Measurements from ENCODE around the gene ADAM12. TPM values are rescaled to one million over a fixed set of nuclear protein-coding genes. Genes with fewer than 3 reads are reported as not detected.

The ADAM12 gene
- total and polyA plus RNA-seq, 10 of the 15 experiments (the other 5 are each of a cell fraction or from before 2014, with no cell fraction given), result under 0.01 to 0.62 (median 0.04) TPM; not detected in 5

DNA sequence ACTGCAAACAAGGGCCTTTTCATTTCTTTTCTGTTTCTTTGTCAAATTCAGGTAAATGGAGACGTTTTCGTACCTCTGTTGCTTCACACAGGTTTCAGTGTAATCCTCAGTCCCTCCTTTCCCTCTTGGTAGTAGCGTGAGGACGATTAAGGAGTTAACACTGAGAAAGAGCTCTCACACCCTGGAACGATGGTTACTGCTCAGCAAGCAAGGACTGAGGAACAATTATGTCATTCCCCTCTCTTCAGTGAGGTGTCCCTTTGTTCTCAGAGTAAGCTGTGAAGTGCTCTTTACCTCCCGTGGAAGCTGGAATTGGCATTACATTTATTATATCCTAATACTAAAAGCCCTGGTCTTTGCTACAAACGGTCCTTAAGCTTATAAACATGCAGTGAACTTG lies 396.0 kb downstream of the ADAM12 start:
- no peaks in the 10 kb centered on the region for H3K79me2 ChIP-seq (ENCODE audit: control insufficient read depth, insufficient read depth, low read length)
- ATAC-seq (no peak), FAIRE-seq (no peak), DNase-seq (ENCODE audit: low read depth, low spot score) (no peak)
- 18% methylated on average over 7 of the region's 7 CpGs for WGBS (ENCODE audit: insufficient coverage, insufficient replicate concordance, low lambda C conversion rate, missing lambda C conversion rate)
- no peaks in the 10 kb centered on the region for H3K4me1 ChIP-seq (ENCODE audit: control insufficient read depth, insufficient read depth, low read length)
- H3K4me3 ChIP-seq, result no peak overlapping the region
- no peaks in the 10 kb centered on the region; the same call in 2 of the 3 replicates for H3K9me3 ChIP-seq (replicated peaks; ENCODE audit: control insufficient read depth, insufficient read depth, low read length)
- H3K36me3 ChIP-seq (ENCODE audit: control insufficient read depth in 2 of 2, insufficient read depth in 2 of 2, low read length in 1 of 2), result no peaks in the 10 kb centered on the region
- intact Hi-C loops (cut with micrococcal nuclease; ENCODE audit: unreplicated experiment) (no loop called here), in situ Hi-C loops (cut with MboI) (no loop called here)
- ChIA-PET RAD21 (ENCODE audit: unreplicated experiment) (no interaction called here), POLR2A (interaction anchor here (0.5 kb wide), 1 partner anchor 46 kb away, joined by 5 read pairs; no protein-coding TSS in a partner anchor), CTCF (interaction anchor here (1.0 kb wide), 1 partner anchor 191 kb away, joined by 3 read pairs; no protein-coding TSS in a partner anchor), SMC1A (ENCODE audit: uncharacterized antibody, unreplicated experiment) (interaction anchor here (1.0 to 1.1 kb wide), 2 partner anchors 10 to 16 kb away, joined by 3 to 4 read pairs; no protein-coding TSS in a partner anchor)
- no TSS peak for BruUV-seq (replicated peaks)
- no peak overlapping the region for H2AFZ ChIP-seq (ENCODE audit: control insufficient read depth, low read depth, low read length)
- no peak for TF ChIP-seq ATF7 (IDR thresholded peaks at IDR 0.05; ENCODE audit: low read depth)
- TF ChIP-seq SUZ12 (IDR thresholded peaks at IDR 0.05; ENCODE audit: unreplicated experiment), result no peak
- no peak for TF ChIP-seq RFX5 (IDR thresholded peaks at IDR 0.05; ENCODE audit: low read depth, low read length)
- H4K20me1 ChIP-seq (ENCODE audit: control insufficient read depth, insufficient read depth), result no peaks in the 10 kb centered on the region
- no peak overlapping the region for H3K27ac ChIP-seq (ENCODE audit: control insufficient read depth, insufficient read depth)
- H3K4me2 ChIP-seq (ENCODE audit: control insufficient read depth, insufficient read depth), result no peak overlapping the region
- H3K9ac ChIP-seq (ENCODE audit: control insufficient read depth, insufficient read depth, low read length), result no peak overlapping the region
- no peaks in the 10 kb centered on the region for H3K27me3 ChIP-seq (replicated peaks in 1 of 2; ENCODE audit: control insufficient read depth in 2 of 2, insufficient read depth in 2 of 2, low read length in 1 of 2)

DNA sequence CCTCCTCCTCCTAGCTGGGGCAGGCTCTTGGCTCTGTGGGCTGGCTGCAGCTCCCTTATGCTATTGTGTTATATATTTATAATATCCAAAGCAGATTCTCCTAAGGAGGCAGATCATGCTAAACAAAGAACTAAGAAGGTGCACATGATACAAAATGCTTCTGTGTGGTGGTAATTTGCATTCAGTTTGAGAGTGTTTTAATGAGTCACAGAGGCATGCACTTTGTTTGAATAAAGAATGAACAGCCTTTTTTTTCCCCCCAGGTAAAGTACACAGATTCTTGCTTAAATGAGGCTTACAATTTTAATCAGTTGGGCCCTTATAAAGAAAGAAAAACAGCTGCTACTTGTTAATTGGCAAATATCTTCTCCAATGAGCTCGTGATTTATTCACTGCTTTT lies 396.9 kb downstream of the ADAM12 start:
- in situ Hi-C loops (cut with MboI), result no loop called here

More for the DNA sequence above, 396.9 kb downstream of the ADAM12 start:
- H3K4me2 ChIP-seq (ENCODE audit: control insufficient read depth, insufficient read depth), result no peak overlapping the region
- WGBS (ENCODE audit: insufficient coverage, insufficient replicate concordance, low lambda C conversion rate, missing lambda C conversion rate), result 0% methylated on average over 1 of the region's 1 CpG
- FAIRE-seq (no peak), DNase-seq (ENCODE audit: low read depth, low spot score) (no peak), ATAC-seq (no peak)
- no peak overlapping the region for H3K9ac ChIP-seq (ENCODE audit: control insufficient read depth, insufficient read depth, low read length)
- H3K9me3 ChIP-seq (replicated peaks; ENCODE audit: control insufficient read depth, insufficient read depth, low read length), result no peaks in the 10 kb centered on the region; the same call in 2 of the 3 replicates
- H3K27ac ChIP-seq (ENCODE audit: control insufficient read depth, insufficient read depth), result no peak overlapping the region
- TF ChIP-seq WRNIP1 (IDR thresholded peaks at IDR 0.05; ENCODE audit: borderline replicate concordance, low read depth, low read length), result no peak
- no peak for TF ChIP-seq ZNF207 (IDR thresholded peaks at IDR 0.05; ENCODE audit: borderline replicate concordance)
- no peak for TF ChIP-seq SIX5 (IDR thresholded peaks at IDR 0.05; ENCODE audit: low read depth, low read length, severe bottlenecking)
- POLR2A ChIA-PET, result no interaction called here
- H2AFZ ChIP-seq (ENCODE audit: control insufficient read depth, low read depth, low read length), result no peak overlapping the region
- H3K27me3 ChIP-seq (replicated peaks in 1 of 2; ENCODE audit: control insufficient read depth in 2 of 2, insufficient read depth in 2 of 2, low read length in 1 of 2), result no peaks in the 10 kb centered on the region
- SMC1A ChIA-PET (ENCODE audit: uncharacterized antibody, unreplicated experiment), result interaction anchor here (0.9 to 1.0 kb wide), 2 partner anchors 9 to 15 kb away, joined by 3 to 6 read pairs; no protein-coding TSS in a partner anchor
- intact Hi-C loops (cut with micrococcal nuclease; ENCODE audit: unreplicated experiment), result no loop called here
- no TSS peak for BruUV-seq (replicated peaks)
- no peaks in the 10 kb centered on the region for H3K79me2 ChIP-seq (ENCODE audit: control insufficient read depth, insufficient read depth, low read length)
- H3K4me1 ChIP-seq (ENCODE audit: control insufficient read depth, insufficient read depth, low read length), result no peaks in the 10 kb centered on the region
- CTCF ChIA-PET, result interaction anchor here (1.0 kb wide), 1 partner anchor 190 kb away, joined by 3 read pairs; no protein-coding TSS in a partner anchor
- no peaks in the 10 kb centered on the region for H3K36me3 ChIP-seq (ENCODE audit: control insufficient read depth in 2 of 2, insufficient read depth in 2 of 2, low read length in 1 of 2)
- no peaks in the 10 kb centered on the region for H4K20me1 ChIP-seq (ENCODE audit: control insufficient read depth, insufficient read depth)
- RAD21 ChIA-PET (ENCODE audit: unreplicated experiment), result no interaction called here
- no peak overlapping the region for H3K4me3 ChIP-seq

Measured in GM12878 (cell line).